Body of pancreas (tissue), 4 donors: ENCODE measurements around the gene C2orf69. TPM values are rescaled to one million over a fixed set of nuclear protein-coding genes. Genes with fewer than 3 reads are reported as not detected.

Experiments used
- ATAC-seq: fragments of 150-250 bp; one replicate; pipeline ENCODE4 v1.9.1; 2016
- DNase-seq, 4 donors: peaks; one replicate each; pipeline ENCODE4 v3.0.0-alpha.2; 2019
- H3K27ac ChIP-seq, 4 donors: fragments of 200-600 bp; sonication (generic); 1 replicate in 3 of 4; 2 replicates in 1 of 4; pipeline versions ENCODE4 v1.5.1 to v1.6.1; 2016 to 2019; ENCODE audit warnings: mild to moderate bottlenecking in 1 of 4, mixed read lengths in 1 of 4, moderate library complexity in 1 of 4
- H3K27me3 ChIP-seq, 2 donors: fragments of 200-600 bp; sonication (generic); one replicate each; pipeline ENCODE4 v1.6.0; 2016; ENCODE audit warnings: mild to moderate bottlenecking in 1 of 2
- H3K36me3 ChIP-seq, 2 donors: fragments of 200-600 bp; sonication (generic); replicated peaks in 1 of 2; 2 replicates each; pipeline ENCODE4 v1.5.1; 2016; ENCODE audit warnings: low read depth in 2 of 2; ENCODE audit not compliant: insufficient read depth in 1 of 2
- H3K4me1 ChIP-seq: fragments of 200-600 bp; sonication (generic); one replicate; pipeline ENCODE4 v1.6.0; 2016
- H3K4me3 ChIP-seq, 2 donors: fragments of 200-600 bp; sonication (generic); 1 replicate in 1 of 2; 2 replicates in 1 of 2; pipeline ENCODE4 v1.5.1; 2016 to 2019
- H3K9me3 ChIP-seq, 3 donors: fragments of 200-600 bp; sonication (generic); 1 replicate in 2 of 3; 2 replicates in 1 of 3; pipeline ENCODE4 v1.5.1; 2016
- POLR2A ChIP-seq, 3 donors: fragments of 450-650 bp; IDR thresholded peaks; one replicate each; pipeline ENCODE4 v1.6.1; 2016; ENCODE audit warnings: antibody characterized with exemption in 3 of 3, mild to moderate bottlenecking in 2 of 3
- WGBS, 2 donors: methylation state at CpG; one replicate each; pipeline ENCODE4 v1.1.5; 2017; 5-methylcytosine and 5-hydroxymethylcytosine counted together
- intact Hi-C: fragments of 100-400 bp; cut with DNase I; formaldehyde crosslinking; loops from one replicate; pipeline ENCODE4 v1.15.1; 2023
- small RNA-seq: library from RNA; depleted of rRNA; stranded (forward); fragments of <200 nt; gene quantifications from one replicate; pipeline ENCODE3, GENCODE V24; 2016
- total RNA-seq, 2 donors: library from RNA; depleted of rRNA; stranded (reverse); fragments of >200 nt; gene quantifications; one replicate each; pipeline ENCODE4 v1.1.0, GENCODE V29; 2016
- TF ChIP-seq, protein P1 (sequence below), 7 experiments: fragments of 450-650 bp in 4 of 7; fragments of 200-600 bp in 3 of 7; sonication (generic) in 3 of 7; IDR thresholded peaks; one replicate each; pipeline ENCODE4 v1.5.1; 2016 to 2019; ENCODE audit warnings: antibody characterized with exemption in 7 of 7

Gene C2orf69
- total RNA-seq, 2 donors from 2014 or later, result 4.0 to 10.6 TPM

DNA sequence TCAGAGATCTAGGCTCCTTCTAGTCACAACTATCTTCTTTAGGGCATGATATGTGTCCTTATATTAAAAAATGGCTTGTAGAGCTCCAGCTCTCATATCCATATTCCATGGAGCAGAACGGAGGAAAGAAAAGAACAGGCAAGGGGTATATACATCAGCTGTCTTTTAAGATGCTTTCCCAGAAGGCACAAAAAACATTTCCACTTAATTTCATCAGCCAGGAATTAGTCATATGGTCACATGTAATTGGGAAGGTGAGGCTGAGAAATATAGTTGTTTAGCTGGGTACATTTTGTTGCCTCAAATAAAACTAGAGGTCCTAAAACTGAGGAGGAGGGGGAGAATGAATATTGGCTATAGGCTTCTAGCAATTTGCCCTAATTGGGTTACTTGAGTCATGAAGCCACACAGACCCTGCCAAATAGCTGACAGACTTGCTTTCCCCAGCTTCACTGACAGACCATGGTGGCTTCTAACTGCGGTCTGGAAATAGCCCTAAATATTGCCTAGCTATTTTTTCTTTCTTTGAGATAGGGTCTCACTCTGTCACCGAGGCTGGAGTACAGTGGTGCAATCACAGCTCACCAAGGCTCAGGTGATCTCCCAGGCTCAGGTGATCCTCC, 64.3 kb downstream of the C2orf69 start:
- TF ChIP-seq POLR2A (IDR thresholded peaks at IDR 0.05), result no peak
- TF ChIP-seq, protein P1, sequence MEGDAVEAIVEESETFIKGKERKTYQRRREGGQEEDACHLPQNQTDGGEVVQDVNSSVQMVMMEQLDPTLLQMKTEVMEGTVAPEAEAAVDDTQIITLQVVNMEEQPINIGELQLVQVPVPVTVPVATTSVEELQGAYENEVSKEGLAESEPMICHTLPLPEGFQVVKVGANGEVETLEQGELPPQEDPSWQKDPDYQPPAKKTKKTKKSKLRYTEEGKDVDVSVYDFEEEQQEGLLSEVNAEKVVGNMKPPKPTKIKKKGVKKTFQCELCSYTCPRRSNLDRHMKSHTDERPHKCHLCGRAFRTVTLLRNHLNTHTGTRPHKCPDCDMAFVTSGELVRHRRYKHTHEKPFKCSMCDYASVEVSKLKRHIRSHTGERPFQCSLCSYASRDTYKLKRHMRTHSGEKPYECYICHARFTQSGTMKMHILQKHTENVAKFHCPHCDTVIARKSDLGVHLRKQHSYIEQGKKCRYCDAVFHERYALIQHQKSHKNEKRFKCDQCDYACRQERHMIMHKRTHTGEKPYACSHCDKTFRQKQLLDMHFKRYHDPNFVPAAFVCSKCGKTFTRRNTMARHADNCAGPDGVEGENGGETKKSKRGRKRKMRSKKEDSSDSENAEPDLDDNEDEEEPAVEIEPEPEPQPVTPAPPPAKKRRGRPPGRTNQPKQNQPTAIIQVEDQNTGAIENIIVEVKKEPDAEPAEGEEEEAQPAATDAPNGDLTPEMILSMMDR (IDR thresholded peaks at IDR 0.05), result no peak
- H3K9me3 ChIP-seq, result no peaks in the 10 kb centered on the region
- H3K4me3 ChIP-seq, result no peak overlapping the region
- H3K4me1 ChIP-seq, result no peaks in the 10 kb centered on the region
- 87 to 88% methylated on average over 3 of the region's 3 CpGs for WGBS, 2 donors
- H3K27ac ChIP-seq, result no peak overlapping the region
- DNase-seq, result no peak
- intact Hi-C loops, result no loop called here
- no peaks in the 10 kb centered on the region for H3K27me3 ChIP-seq
- ATAC-seq, result no peak
- no peaks in the 10 kb centered on the region for H3K36me3 ChIP-seq

Small RNAs within 50 kb of the gene (small RNA-seq; reads per million reads assigned to genes)
- gene AC108032.1 (not detected), gene RN7SL717P (not detected)

Other genes with a start within 250 kb of the C2orf69 start
- 1 to 10 TPM; 2.6 TPM for gene FTCDNL1, start 60.1 kb upstream of the C2orf69 start, total RNA-seq
- gene TYW5, start 44.2 kb downstream of the C2orf69 start, total RNA-seq, result 10 to 100 TPM in 1 of 2 donors, 1 to 10 TPM in 1; 4.3 to 10.1 TPM
- gene MAIP1, start 44.3 kb downstream of the C2orf69 start, total RNA-seq, result 10 to 100 TPM; 11.2 to 11.9 TPM